K562 (cell line): ENCODE results near the gene ATRAID. TPM values are rescaled to one million over a fixed set of nuclear protein-coding genes. Genes with fewer than 3 reads are reported as not detected.

ENCODE experiments used
- ATAC-seq: fragments of 200-7000 bp; cut with Tn5 transposase; 3 replicates; pipeline ENCODE4 v1.9.1; 2020; ENCODE audit warnings: moderate library complexity
- BruUV-seq: library from RNA; stranded (reverse); fragments of 400-500 nt; replicated peaks from 2 replicates; lab custom pipeline; 2021; lab: Mats Ljungman, UMichigan
- CTCF ChIA-PET: fragments of 300-600 bp; formaldehyde crosslinking; extraction: SDS; loops from one replicate; lab custom pipeline; 2021; ENCODE audit warnings: low intra/inter-chr PET ratio; lab: Yijun Ruan, JAX
- POLR2A ChIA-PET: fragments of 300-600, 350-650 bp; sonication (Branson Sonifier 250); formaldehyde crosslinking; extraction: SDS; loops from one replicate; lab custom pipeline; 2021; ENCODE audit warnings: antibody characterized with exemption, inconsistent platforms; lab: Yijun Ruan, JAX
- DNase-seq, 4 experiments: peaks; one replicate each; pipeline versions ENCODE4 v3.0.0 to v3.0.0-alpha.2; 2011 to 2018; ENCODE audit warnings: low spot score in 3 of 4, mixed read lengths in 3 of 4; ENCODE audit errors: extremely low read depth in 1 of 4
- FAIRE-seq: peaks from 2 replicates; lab custom pipeline; 2011; peaks lifted over from hg19 to GRCh38; lab: Jason Lieb, UNC
- H2AFZ ChIP-seq: 2 replicates; pipeline ENCODE4 v1.6.0; 2011; ENCODE audit warnings: low read depth, low read length, control low read depth, inconsistent platforms
- H3K27ac ChIP-seq: fragments of 200-600 bp; 3 replicates; pipeline ENCODE4 v1.8.0; 2011; ENCODE audit warnings: low read depth, mild to moderate bottlenecking, control low read depth, inconsistent platforms, low read length, moderate library complexity, mixed read lengths; ENCODE audit errors: extremely low read depth
- H3K27me3 ChIP-seq, 2 experiments: fragments of 300-600 bp in 1 of 2; 2 replicates in 1 of 2; 3 replicates in 1 of 2; pipeline versions ENCODE4 v1.6.0 to v1.8.0; 2011; ENCODE audit warnings: inconsistent platforms in 2 of 2, low read length in 2 of 2, mild to moderate bottlenecking in 1 of 2, mixed read lengths in 1 of 2, moderate library complexity in 1 of 2; ENCODE audit not compliant: control insufficient read depth in 2 of 2, insufficient read depth in 2 of 2
- H3K36me3 ChIP-seq: fragments of 300-600 bp; 3 replicates; pipeline ENCODE4 v1.8.0; 2011; ENCODE audit warnings: mild to moderate bottlenecking, low read length, inconsistent platforms; ENCODE audit not compliant: control insufficient read depth, insufficient read depth
- H3K4me1 ChIP-seq, 2 experiments: fragments of 200-600 bp in 1 of 2; replicated peaks in 1 of 2; 2 replicates in 1 of 2; 3 replicates in 1 of 2; pipeline versions ENCODE4 v1.5.1 to v1.8.0; 2011; ENCODE audit warnings: inconsistent platforms in 2 of 2, low read length in 2 of 2, mild to moderate bottlenecking in 1 of 2, mixed read lengths in 1 of 2, moderate library complexity in 1 of 2; ENCODE audit not compliant: control insufficient read depth in 2 of 2, insufficient read depth in 2 of 2
- H3K4me2 ChIP-seq: 2 replicates; pipeline ENCODE4 v1.6.1; 2011; ENCODE audit warnings: low read length, control low read depth, inconsistent platforms, mixed read lengths; ENCODE audit not compliant: insufficient read depth
- H3K4me3 ChIP-seq: fragments of 200-600 bp; sonication (generic), shearing (Covaris generic); 2 replicates; pipeline ENCODE4 v1.5.1; 2016; ENCODE audit warnings: control low read depth, inconsistent platforms
- H3K79me2 ChIP-seq: fragments of 200-600 bp; 3 replicates; pipeline ENCODE4 v1.8.0; 2011; ENCODE audit warnings: low read length, inconsistent platforms; ENCODE audit not compliant: control insufficient read depth, insufficient read depth
- H3K9ac ChIP-seq, 2 experiments: 2 replicates each; pipeline versions ENCODE4 v1.6.0 to v1.6.1; 2011; ENCODE audit warnings: low read depth in 2 of 2, low read length in 2 of 2, control low read depth in 1 of 2, inconsistent platforms in 1 of 2, mild to moderate bottlenecking in 1 of 2, mixed read lengths in 1 of 2; ENCODE audit not compliant: insufficient read depth in 1 of 2
- H3K9me1 ChIP-seq: one replicate; pipeline ENCODE4 v1.6.0; 2011; ENCODE audit warnings: inconsistent platforms, mild to moderate bottlenecking, low read length, moderate library complexity; ENCODE audit not compliant: control insufficient read depth, insufficient read depth
- H3K9me3 ChIP-seq: replicated peaks from 2 replicates; pipeline ENCODE4 v1.5.1; 2011; ENCODE audit warnings: low read depth, low read length, inconsistent platforms; ENCODE audit not compliant: control insufficient read depth, insufficient read depth
- H4K20me1 ChIP-seq: replicated peaks from 2 replicates; pipeline ENCODE4 v1.6.1; 2011; ENCODE audit warnings: low read length, inconsistent platforms, mixed read lengths; ENCODE audit not compliant: control insufficient read depth, insufficient read depth
- BHLHE40 ChIP-seq: IDR thresholded peaks from 2 replicates; pipeline ENCODE4 v1.6.1; 2011; ENCODE audit warnings: low read length, improper control_type of control experiment
- CHCHD3 ChIP-seq: fragments of 250-450 bp; sonication (Bioruptor Pico); IDR thresholded peaks from 2 replicates; pipeline ENCODE4 v2.1.2; 2022; ENCODE audit warnings: mild to moderate bottlenecking
- ILF3 ChIP-seq: fragments of 450-650 bp; IDR thresholded peaks from 2 replicates; pipeline ENCODE4 v1.6.1; 2018; ENCODE audit warnings: antibody characterized with exemption, mild to moderate bottlenecking, moderate library complexity, borderline replicate concordance
- POU5F1 ChIP-seq: fragments of 150-350 bp; IDR thresholded peaks from 2 replicates; pipeline ENCODE4 v1.6.1; 2014; ENCODE audit warnings: borderline replicate concordance, low read length, low read depth, mild to moderate bottlenecking; ENCODE audit not compliant: partially characterized antibody
- SIN3B ChIP-seq: fragments of 450-650 bp; IDR thresholded peaks from 2 replicates; pipeline ENCODE4 v1.6.1; 2017; ENCODE audit warnings: low read depth, mild to moderate bottlenecking, moderate library complexity
- ZFP36 ChIP-seq: fragments of 150-350 bp; IDR thresholded peaks from 2 replicates; pipeline ENCODE4 v1.6.1; 2018; ENCODE audit warnings: low read length, low read depth; ENCODE audit not compliant: partially characterized antibody
- ZNF174 ChIP-seq: fragments of 250-450 bp; sonication (Bioruptor Pico); IDR thresholded peaks from 2 replicates; pipeline ENCODE4 v1.4.0; 2020; ENCODE audit warnings: mild to moderate bottlenecking
- ZNF696 ChIP-seq: fragments of 250-450 bp; sonication (Bioruptor Pico); conservative IDR thresholded peaks from 2 replicates; pipeline ENCODE4 v1.4.0; 2020; ENCODE audit warnings: mild to moderate bottlenecking, moderate library complexity
- WGBS: fragments of 100-300 bp; shearing (Covaris generic); methylation state at CpG from one replicate; pipeline ENCODE4 v1.1.6; 2016; ENCODE audit warnings: low coverage, mixed read lengths; ENCODE audit not compliant: insufficient coverage; ENCODE audit errors: missing lambda C conversion rate; 5-methylcytosine and 5-hydroxymethylcytosine counted together
- in situ Hi-C: fragments of 300-500 bp; cut with MboI; formaldehyde crosslinking; loops from 4 replicates; pipeline ENCODE4 v1.15.0; 2018; ENCODE audit warnings: inconsistent platforms, mixed read lengths
- intact Hi-C: fragments of 100-400 bp; cut with micrococcal nuclease; formaldehyde crosslinking; loops from 2 replicates; pipeline ENCODE4 v1.14.2; 2022
- polyA plus RNA-seq, 8 experiments: library from polyadenylated mRNA; depleted of rRNA in 4 of 8; stranded (reverse) in 5 of 8; unstranded in 3 of 8; fragments of >200 nt; fragmentation: Nextera tagmentation in 2 of 8; fragmentation: Illumina TruSeq in 1 of 8; extraction: Ambion mirVana in 2 of 8; extraction: Trizol in 1 of 8; gene quantifications; 2 replicates each; pipeline versions ENCODE4 v1.2.1 to v1.2.3, GENCODE V29; 2011 to 2014; ENCODE audit warnings: inconsistent platforms in 1 of 8, missing spikeins in 1 of 8
- total RNA-seq, 7 experiments: library from RNA; depleted of rRNA in 6 of 7; stranded (reverse); fragments of >200 nt in 6 of 7; fragmentation: Illumina TruSeq in 2 of 7; extraction: Trizol in 2 of 7; gene quantifications; 2 replicates each; pipeline versions ENCODE4 v1.2.1 to v1.2.3, GENCODE V29; 2011 to 2021; ENCODE audit warnings: low replicate concordance in 1 of 7
- TF ChIP-seq, protein P1 (sequence below): sonication (generic); formaldehyde crosslinking; IDR thresholded peaks from 2 replicates; pipeline ENCODE4 v1.8.1; 2023; ENCODE audit warnings: mild to moderate bottlenecking, missing genetic modification reagents

ATRAID gene
- total and polyA plus RNA-seq, 9 of the 15 experiments (the other 6 are each of a cell fraction or from before 2014, with no cell fraction given) = 70.2 to 187 (median 108) TPM

DNA sequence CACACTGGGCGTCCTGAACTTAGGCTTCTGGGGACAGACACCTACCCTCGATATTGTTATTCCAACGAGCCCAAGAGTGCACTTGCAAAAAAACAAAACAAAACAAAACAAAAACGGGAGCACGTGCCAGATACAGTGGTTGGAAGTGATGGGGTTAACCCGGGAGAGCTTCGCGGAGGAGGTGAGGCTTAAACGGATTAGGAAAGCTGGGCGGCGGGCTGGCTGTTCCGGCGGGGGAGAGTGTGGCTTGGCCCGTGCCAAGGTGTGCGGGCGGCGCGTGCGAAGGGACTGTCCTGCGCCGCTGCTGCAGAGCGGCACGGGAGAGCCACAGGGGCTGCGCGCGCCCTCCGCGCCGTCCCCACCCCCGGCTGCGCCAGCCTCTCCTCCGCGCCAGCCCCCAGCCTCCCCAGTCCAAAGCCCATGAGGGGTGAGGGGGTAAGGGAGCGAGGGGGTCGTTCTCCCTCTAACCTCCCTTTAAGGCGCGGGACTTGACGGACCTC lies 52.5 kb downstream of the ATRAID start:
- Histone ChIP-seq H3K27ac (no peak overlapping the region), H2AFZ (no peak overlapping the region), H3K4me2 (no peak overlapping the region), H3K27me3 (peaks cover 34 to 43% of the 10 kb centered on the region in 2 experiments; a peak in 4 of 5 replicates), H4K20me1 (no peaks in the 10 kb centered on the region), H3K9me3 (no peaks in the 10 kb centered on the region; the same call in 1 of the 2 replicates), H3K4me3 (no peak overlapping the region), H3K36me3 (no peaks in the 10 kb centered on the region), H3K9ac (no peak overlapping the region; a peak in 1 of 4 replicates), H3K79me2 (no peaks in the 10 kb centered on the region), H3K4me1 (peaks cover 0 to 35% of the 10 kb centered on the region in 2 experiments; a peak in 3 of 5 replicates), H3K9me1 (no peaks in the 10 kb centered on the region)
- intact Hi-C loops (no loop called here), in situ Hi-C loops (no loop called here)
- 37% methylated on average over 26 of the region's 38 CpGs for WGBS
- FAIRE-seq (no peak), DNase-seq (no peak), ATAC-seq (no peak)
- CTCF ChIA-PET = no interaction called here
- BruUV-seq = no TSS peak
- POLR2A ChIA-PET = interaction anchor here (0.7 kb wide), 1 partner anchor 22 kb away, joined by 3 read pairs; no protein-coding TSS in a partner anchor
- peak; percentile 77 for TF ChIP-seq ZFP36
- no peak for TF ChIP-seq SIN3B
- no peak for TF ChIP-seq ILF3

DNA sequence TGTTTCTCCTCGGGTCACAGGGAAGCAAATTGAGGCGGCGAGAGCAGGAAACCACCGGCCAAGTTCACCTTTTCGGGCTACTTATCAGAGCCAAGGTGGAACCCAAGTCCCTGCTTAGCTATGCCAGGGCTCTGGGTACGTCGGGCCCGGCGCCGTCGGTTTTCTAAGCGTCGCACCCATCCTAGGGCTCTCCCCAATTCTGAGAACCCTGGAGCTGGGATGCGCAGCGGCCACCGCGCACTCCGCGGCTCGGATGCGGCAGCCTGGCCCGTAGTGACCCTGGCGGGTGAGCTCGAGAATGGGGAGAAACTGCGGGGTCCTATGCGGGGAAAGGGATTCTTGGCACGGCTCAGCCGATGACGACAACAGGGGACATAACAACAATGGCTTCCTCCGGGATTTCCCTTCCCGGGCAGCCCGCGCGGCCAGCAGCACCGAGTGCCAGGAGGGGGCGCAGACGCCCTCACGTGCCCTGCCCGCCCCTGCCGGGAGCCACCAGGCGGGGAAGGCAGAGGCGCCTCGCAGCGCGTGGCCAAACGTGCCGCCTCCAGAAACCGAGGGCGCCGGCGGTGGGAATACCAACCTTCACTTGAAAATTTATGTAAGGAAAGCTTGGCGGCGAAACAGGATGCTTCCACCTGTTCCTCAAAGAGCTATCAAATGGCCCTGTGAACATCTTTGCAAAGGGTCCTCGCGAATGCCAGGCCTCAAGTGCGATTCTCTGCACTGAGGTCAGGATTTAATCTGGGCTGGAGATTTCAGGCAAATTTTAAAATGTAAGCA lies 53.1 kb downstream of the ATRAID start:
- CTCF ChIA-PET = no interaction called here
- TF ChIP-seq, protein P1, sequence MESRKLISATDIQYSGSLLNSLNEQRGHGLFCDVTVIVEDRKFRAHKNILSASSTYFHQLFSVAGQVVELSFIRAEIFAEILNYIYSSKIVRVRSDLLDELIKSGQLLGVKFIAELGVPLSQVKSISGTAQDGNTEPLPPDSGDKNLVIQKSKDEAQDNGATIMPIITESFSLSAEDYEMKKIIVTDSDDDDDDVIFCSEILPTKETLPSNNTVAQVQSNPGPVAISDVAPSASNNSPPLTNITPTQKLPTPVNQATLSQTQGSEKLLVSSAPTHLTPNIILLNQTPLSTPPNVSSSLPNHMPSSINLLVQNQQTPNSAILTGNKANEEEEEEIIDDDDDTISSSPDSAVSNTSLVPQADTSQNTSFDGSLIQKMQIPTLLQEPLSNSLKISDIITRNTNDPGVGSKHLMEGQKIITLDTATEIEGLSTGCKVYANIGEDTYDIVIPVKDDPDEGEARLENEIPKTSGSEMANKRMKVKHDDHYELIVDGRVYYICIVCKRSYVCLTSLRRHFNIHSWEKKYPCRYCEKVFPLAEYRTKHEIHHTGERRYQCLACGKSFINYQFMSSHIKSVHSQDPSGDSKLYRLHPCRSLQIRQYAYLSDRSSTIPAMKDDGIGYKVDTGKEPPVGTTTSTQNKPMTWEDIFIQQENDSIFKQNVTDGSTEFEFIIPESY (CRISPR knock-in tag) = peak; percentile 76; the same call in 1 of the 2 replicates
- TF ChIP-seq BHLHE40 (peak; percentile 56), CHCHD3 (CRISPR knock-in tag) (no peak), POU5F1 (no peak), ZNF174 (CRISPR knock-in tag) (no peak), ZNF696 (no peak)
- H3K27ac ChIP-seq = no peak overlapping the region
- POLR2A ChIA-PET = interaction anchor here (1.2 kb wide), 1 partner anchor 28 kb away, joined by 4 read pairs; no protein-coding TSS in a partner anchor
- WGBS = 74% methylated on average over 43 of the region's 56 CpGs
- H2AFZ ChIP-seq = no peak overlapping the region; the same call in 1 of the 2 replicates
- H3K4me1 ChIP-seq = peaks cover 0 to 35% of the 10 kb centered on the region in 2 experiments; a peak in 3 of 5 replicates
- intact Hi-C loops (no loop called here), in situ Hi-C loops (no loop called here)
- no peak overlapping the region for H3K4me2 ChIP-seq
- DNase-seq (no peak), FAIRE-seq (no peak), ATAC-seq (no peak)
- H3K9me3 ChIP-seq = no peaks in the 10 kb centered on the region; the same call in 1 of the 2 replicates
- no peak overlapping the region for H3K4me3 ChIP-seq
- no peaks in the 10 kb centered on the region for H3K79me2 ChIP-seq
- H3K27me3 ChIP-seq = peaks cover 33 to 40% of the 10 kb centered on the region in 2 experiments; a peak in 4 of 5 replicates
- H3K36me3 ChIP-seq = no peaks in the 10 kb centered on the region
- H3K9me1 ChIP-seq = no peaks in the 10 kb centered on the region
- no peak overlapping the region for H3K9ac ChIP-seq
- no peaks in the 10 kb centered on the region for H4K20me1 ChIP-seq
- no TSS peak for BruUV-seq
